DOHH2 (cell line): ENCODE measurements around the gene ZNF263.

Source experiments
- EZH2phosphoT487 ChIP-seq: fragments of 200-600 bp; sonication (generic); IDR thresholded peaks from 2 replicates; pipeline ENCODE4 v1.6.1; 2017; ENCODE audit warnings: borderline replicate concordance, mild to moderate bottlenecking, antibody characterized with exemption, low read length, moderate library complexity, mixed read lengths
- TF ChIP-seq, protein P1 (sequence below): fragments of 200-600 bp; sonication (generic); IDR thresholded peaks from one replicate; pipeline ENCODE4 v1.5.1; 2014; ENCODE audit warnings: antibody characterized with exemption, mild to moderate bottlenecking, low read depth, low read length; ENCODE audit not compliant: poor library complexity, severe bottlenecking

DNA sequence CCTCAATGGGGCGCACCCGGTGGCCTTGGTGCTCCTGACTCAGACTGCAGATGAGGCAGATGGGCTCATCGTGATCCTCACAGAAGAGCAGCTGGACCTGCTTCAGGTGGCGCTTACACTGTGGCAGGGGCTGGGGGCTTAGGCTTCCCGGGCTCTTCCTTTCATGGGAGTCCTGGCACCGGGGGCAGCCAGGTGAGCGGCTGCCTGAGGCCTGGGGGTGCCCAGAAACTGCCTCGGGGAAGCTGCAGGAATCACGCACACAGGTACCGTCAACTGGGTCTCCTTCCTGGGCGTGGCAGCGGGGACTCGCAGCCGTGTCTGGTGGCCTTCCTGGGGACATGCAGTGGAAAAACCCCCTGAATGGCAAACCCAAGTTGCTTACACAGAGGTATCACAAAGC lies 33.8 kb upstream of the ZNF263 start:
- TF ChIP-seq, protein P1, sequence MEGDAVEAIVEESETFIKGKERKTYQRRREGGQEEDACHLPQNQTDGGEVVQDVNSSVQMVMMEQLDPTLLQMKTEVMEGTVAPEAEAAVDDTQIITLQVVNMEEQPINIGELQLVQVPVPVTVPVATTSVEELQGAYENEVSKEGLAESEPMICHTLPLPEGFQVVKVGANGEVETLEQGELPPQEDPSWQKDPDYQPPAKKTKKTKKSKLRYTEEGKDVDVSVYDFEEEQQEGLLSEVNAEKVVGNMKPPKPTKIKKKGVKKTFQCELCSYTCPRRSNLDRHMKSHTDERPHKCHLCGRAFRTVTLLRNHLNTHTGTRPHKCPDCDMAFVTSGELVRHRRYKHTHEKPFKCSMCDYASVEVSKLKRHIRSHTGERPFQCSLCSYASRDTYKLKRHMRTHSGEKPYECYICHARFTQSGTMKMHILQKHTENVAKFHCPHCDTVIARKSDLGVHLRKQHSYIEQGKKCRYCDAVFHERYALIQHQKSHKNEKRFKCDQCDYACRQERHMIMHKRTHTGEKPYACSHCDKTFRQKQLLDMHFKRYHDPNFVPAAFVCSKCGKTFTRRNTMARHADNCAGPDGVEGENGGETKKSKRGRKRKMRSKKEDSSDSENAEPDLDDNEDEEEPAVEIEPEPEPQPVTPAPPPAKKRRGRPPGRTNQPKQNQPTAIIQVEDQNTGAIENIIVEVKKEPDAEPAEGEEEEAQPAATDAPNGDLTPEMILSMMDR, result no peak
- TF ChIP-seq EZH2phosphoT487, result no peak
